A549 (cell line): ENCODE measurements around the gene CPT1A.

Source experiments
- JUNB ChIP-seq: fragments of >200 bp; sonication (Bioruptor Twin); formaldehyde crosslinking; IDR thresholded peaks from 2 replicates; pipeline ENCODE4 v1.6.1; 2016
- POLR2AphosphoS2 ChIP-seq: conservative IDR thresholded peaks from 2 replicates; pipeline ENCODE4 v1.6.1; 2012; ENCODE audit warnings: low read length, improper control_type of control experiment, inconsistent platforms
- TF ChIP-seq, protein P1 (sequence below): fragments of >200 bp; sonication (Bioruptor Twin); formaldehyde crosslinking; IDR thresholded peaks from 3 replicates; pipeline ENCODE4 v1.5.1; 2016

DNA sequence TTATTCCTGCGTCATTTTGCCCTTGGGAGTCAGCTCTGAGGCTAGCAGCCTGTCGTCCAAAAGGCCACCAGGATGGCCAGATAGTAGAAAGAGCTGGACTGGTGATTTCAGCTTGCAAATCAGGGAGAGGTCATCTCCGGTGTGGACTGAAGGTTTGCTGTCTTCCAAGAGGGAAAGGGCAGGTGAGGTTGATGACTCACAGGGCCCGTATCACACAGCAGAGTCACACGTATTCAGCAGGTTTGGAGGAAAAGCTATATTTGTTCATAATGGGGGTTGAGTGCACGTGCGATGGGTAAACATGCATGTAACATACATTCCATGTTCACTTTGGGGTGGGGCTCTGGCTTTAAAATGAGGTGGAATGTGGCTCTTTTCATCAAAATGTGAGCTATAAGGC is 36.3 kb upstream of the CPT1A start:
- TF ChIP-seq, protein P1, sequence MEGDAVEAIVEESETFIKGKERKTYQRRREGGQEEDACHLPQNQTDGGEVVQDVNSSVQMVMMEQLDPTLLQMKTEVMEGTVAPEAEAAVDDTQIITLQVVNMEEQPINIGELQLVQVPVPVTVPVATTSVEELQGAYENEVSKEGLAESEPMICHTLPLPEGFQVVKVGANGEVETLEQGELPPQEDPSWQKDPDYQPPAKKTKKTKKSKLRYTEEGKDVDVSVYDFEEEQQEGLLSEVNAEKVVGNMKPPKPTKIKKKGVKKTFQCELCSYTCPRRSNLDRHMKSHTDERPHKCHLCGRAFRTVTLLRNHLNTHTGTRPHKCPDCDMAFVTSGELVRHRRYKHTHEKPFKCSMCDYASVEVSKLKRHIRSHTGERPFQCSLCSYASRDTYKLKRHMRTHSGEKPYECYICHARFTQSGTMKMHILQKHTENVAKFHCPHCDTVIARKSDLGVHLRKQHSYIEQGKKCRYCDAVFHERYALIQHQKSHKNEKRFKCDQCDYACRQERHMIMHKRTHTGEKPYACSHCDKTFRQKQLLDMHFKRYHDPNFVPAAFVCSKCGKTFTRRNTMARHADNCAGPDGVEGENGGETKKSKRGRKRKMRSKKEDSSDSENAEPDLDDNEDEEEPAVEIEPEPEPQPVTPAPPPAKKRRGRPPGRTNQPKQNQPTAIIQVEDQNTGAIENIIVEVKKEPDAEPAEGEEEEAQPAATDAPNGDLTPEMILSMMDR = no peak
- TF ChIP-seq JUNB (no peak), POLR2AphosphoS2 (no peak)
